SK-N-SH (cell line): ENCODE results near the gene NANOGP8.

Experiments used
- CTCF ChIP-seq: fragments of 200-600 bp; sonication (generic); IDR thresholded peaks from 2 replicates; pipeline ENCODE4 v1.6.1; 2017; ENCODE audit warnings: antibody characterized with exemption, mild to moderate bottlenecking, moderate library complexity
- JUND ChIP-seq: IDR thresholded peaks from 2 replicates; pipeline ENCODE4 v1.4.0; 2012
- TEAD4 ChIP-seq: IDR thresholded peaks from 2 replicates; pipeline ENCODE4 v1.4.0; 2012; ENCODE audit warnings: mild to moderate bottlenecking, borderline replicate concordance; ENCODE audit not compliant: insufficient read depth
- USF1 ChIP-seq: IDR thresholded peaks from 2 replicates; pipeline ENCODE4 v1.4.0; 2012; ENCODE audit warnings: low read depth, borderline replicate concordance
- USF2 ChIP-seq: fragments of 150-350 bp; IDR thresholded peaks from 2 replicates; pipeline ENCODE4 v1.6.1; 2017; ENCODE audit warnings: antibody characterized with exemption, low read length, low read depth, borderline replicate concordance
- YY1 ChIP-seq: IDR thresholded peaks from 2 replicates; pipeline ENCODE4 v1.4.0; 2012; ENCODE audit warnings: low read depth, mild to moderate bottlenecking
- TF ChIP-seq, protein P1 (sequence below): fragments of 150-350 bp; IDR thresholded peaks from 2 replicates; pipeline ENCODE4 v1.6.1; 2016; ENCODE audit warnings: mild to moderate bottlenecking, low read depth, low read length

- TF ChIP-seq CTCF, result no peak
- TF ChIP-seq TEAD4, result no peak
- TF ChIP-seq, protein P1, sequence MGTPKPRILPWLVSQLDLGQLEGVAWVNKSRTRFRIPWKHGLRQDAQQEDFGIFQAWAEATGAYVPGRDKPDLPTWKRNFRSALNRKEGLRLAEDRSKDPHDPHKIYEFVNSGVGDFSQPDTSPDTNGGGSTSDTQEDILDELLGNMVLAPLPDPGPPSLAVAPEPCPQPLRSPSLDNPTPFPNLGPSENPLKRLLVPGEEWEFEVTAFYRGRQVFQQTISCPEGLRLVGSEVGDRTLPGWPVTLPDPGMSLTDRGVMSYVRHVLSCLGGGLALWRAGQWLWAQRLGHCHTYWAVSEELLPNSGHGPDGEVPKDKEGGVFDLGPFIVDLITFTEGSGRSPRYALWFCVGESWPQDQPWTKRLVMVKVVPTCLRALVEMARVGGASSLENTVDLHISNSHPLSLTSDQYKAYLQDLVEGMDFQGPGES, result no peak
- TF ChIP-seq USF2, result no peak
- no peak for TF ChIP-seq JUND
- no peak for TF ChIP-seq USF1
- TF ChIP-seq YY1, result no peak
Measured at GRCh38 chr15:35117543-35118265, 32.6 kb upstream of the NANOGP8 start.
